ENCODE measurements around the gene TMEM245. TPM values are rescaled to one million over a fixed set of nuclear protein-coding genes. Genes with fewer than 3 reads are reported as not detected.

The TMEM245 gene
- total RNA-seq, 2 experiments from 2014 or later: 22.6 to 24.4 TPM

DNA sequence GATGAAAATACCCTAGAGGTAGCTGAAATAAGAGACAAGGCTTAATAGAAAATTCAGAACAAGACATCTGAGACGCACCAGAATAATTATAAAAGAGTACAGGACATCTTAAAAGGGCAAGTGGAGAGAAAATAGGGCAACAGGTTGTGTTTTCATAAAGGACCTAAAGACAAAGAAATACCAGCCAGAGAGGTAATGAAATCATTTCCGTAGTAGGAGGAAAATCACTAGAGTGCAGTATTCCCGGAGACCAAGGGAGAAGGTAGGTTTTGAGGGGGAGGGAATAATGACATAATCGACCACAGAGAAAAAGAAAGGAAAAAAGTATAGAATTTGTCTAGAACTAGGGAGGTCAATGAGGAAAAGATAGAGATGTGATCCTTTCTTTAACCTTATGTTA is 80.2 kb downstream of the TMEM245 start:
- DNase-seq: no peak
- Mint-ChIP-seq H3K27me3 (no peaks in the 10 kb centered on the region), H3K27ac (no peak overlapping the region), H3K4me1 (ENCODE audit: low read depth) (no peaks in the 10 kb centered on the region), H3K9me3 (peaks cover 3% of the 10 kb centered on the region), H3K4me3 (no peak overlapping the region), H3K36me3 (ENCODE audit: low read depth) (peaks cover 91% of the 10 kb centered on the region)
- peaks cover 69% of the 10 kb centered on the region for H3K36me3 ChIP-seq (ENCODE audit: insufficient read depth, low read length)
- CTCF ChIA-PET: no interaction called here
- H3K4me1 ChIP-seq (ENCODE audit: insufficient read depth, low read length): no peaks in the 10 kb centered on the region
- POLR2A ChIA-PET: no interaction called here
- H3K27ac ChIP-seq (ENCODE audit: low read depth in 1 of 2, low read length in 2 of 2): no peak overlapping the region
- intact Hi-C loops (cut with DNase I, micrococcal nuclease): no loop called here
- H3K9me3 ChIP-seq (ENCODE audit: control insufficient read depth in 1 of 2, insufficient read depth in 1 of 2, low read length in 2 of 2): no peaks in the 10 kb centered on the region
- no peak overlapping the region for H3K4me3 ChIP-seq (ENCODE audit: low read length)
- TF ChIP-seq, protein P1, sequence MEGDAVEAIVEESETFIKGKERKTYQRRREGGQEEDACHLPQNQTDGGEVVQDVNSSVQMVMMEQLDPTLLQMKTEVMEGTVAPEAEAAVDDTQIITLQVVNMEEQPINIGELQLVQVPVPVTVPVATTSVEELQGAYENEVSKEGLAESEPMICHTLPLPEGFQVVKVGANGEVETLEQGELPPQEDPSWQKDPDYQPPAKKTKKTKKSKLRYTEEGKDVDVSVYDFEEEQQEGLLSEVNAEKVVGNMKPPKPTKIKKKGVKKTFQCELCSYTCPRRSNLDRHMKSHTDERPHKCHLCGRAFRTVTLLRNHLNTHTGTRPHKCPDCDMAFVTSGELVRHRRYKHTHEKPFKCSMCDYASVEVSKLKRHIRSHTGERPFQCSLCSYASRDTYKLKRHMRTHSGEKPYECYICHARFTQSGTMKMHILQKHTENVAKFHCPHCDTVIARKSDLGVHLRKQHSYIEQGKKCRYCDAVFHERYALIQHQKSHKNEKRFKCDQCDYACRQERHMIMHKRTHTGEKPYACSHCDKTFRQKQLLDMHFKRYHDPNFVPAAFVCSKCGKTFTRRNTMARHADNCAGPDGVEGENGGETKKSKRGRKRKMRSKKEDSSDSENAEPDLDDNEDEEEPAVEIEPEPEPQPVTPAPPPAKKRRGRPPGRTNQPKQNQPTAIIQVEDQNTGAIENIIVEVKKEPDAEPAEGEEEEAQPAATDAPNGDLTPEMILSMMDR (IDR thresholded peaks at IDR 0.05): no peak
- H3K27me3 ChIP-seq (ENCODE audit: control insufficient read depth in 1 of 2, insufficient read depth in 2 of 2, low read length in 2 of 2): no peaks in the 10 kb centered on the region
- ATAC-seq (ENCODE audit: poor library complexity): no peak

DNA sequence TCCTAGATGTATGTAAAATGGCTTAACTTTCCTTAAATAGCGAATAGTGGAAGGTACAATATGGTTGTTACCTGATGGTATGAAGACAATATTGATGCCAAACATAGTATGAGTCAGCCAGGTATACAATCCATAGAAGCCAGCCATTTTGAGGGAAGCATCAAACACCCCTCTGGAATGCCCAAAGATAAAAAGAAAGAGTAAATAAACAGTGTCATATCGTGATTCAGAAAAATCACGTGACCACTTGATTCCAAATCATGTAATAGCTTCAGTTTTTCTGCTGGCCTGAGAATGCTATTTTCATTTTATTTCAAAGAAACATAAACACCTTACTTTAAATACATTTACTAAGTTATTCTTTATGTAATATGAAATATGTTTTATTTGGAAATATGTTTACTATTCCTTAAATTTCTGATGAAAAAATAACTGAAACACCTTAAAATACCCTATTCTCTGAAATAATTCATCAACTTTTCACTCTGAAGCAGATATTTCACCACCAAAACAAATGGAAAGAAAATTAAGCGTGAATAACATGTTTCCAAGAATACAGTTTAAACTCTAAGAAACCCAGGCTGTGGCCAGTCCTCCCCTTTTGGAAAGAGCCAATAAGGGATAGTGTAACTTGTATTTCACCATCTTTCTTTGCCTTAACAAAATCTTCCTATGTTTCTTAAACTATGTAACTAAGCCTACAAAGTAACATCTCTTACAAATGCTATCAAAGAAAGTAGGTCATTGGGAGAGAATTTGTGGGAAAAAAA is 81.6 kb downstream of the TMEM245 start:
- no peaks in the 10 kb centered on the region for H3K27me3 Mint-ChIP-seq
- no peaks in the 10 kb centered on the region for H3K9me3 Mint-ChIP-seq
- H3K36me3 ChIP-seq (ENCODE audit: insufficient read depth, low read length): peaks cover 64% of the 10 kb centered on the region
- DNase-seq (no peak), ATAC-seq (ENCODE audit: poor library complexity) (no peak)
- H3K27ac Mint-ChIP-seq: no peak overlapping the region
- intact Hi-C loops (cut with DNase I, micrococcal nuclease): no loop called here
- H3K27me3 ChIP-seq (ENCODE audit: control insufficient read depth in 1 of 2, insufficient read depth in 2 of 2, low read length in 2 of 2): no peaks in the 10 kb centered on the region
- TF ChIP-seq, protein P1 (IDR thresholded peaks at IDR 0.05): no peak
- ChIA-PET POLR2A (no interaction called here), CTCF (no interaction called here)
- H3K36me3 Mint-ChIP-seq (ENCODE audit: low read depth): peaks cover 91% of the 10 kb centered on the region
- no peak overlapping the region for H3K4me3 ChIP-seq (ENCODE audit: low read length)
- no peaks in the 10 kb centered on the region for H3K4me1 Mint-ChIP-seq (ENCODE audit: low read depth)
- no peak overlapping the region for H3K27ac ChIP-seq (ENCODE audit: low read depth in 1 of 2, low read length in 2 of 2)
- no peaks in the 10 kb centered on the region for H3K9me3 ChIP-seq (ENCODE audit: control insufficient read depth in 1 of 2, insufficient read depth in 1 of 2, low read length in 2 of 2)
- no peaks in the 10 kb centered on the region for H3K4me1 ChIP-seq (ENCODE audit: insufficient read depth, low read length)
- no peak overlapping the region for H3K4me3 Mint-ChIP-seq

DNA sequence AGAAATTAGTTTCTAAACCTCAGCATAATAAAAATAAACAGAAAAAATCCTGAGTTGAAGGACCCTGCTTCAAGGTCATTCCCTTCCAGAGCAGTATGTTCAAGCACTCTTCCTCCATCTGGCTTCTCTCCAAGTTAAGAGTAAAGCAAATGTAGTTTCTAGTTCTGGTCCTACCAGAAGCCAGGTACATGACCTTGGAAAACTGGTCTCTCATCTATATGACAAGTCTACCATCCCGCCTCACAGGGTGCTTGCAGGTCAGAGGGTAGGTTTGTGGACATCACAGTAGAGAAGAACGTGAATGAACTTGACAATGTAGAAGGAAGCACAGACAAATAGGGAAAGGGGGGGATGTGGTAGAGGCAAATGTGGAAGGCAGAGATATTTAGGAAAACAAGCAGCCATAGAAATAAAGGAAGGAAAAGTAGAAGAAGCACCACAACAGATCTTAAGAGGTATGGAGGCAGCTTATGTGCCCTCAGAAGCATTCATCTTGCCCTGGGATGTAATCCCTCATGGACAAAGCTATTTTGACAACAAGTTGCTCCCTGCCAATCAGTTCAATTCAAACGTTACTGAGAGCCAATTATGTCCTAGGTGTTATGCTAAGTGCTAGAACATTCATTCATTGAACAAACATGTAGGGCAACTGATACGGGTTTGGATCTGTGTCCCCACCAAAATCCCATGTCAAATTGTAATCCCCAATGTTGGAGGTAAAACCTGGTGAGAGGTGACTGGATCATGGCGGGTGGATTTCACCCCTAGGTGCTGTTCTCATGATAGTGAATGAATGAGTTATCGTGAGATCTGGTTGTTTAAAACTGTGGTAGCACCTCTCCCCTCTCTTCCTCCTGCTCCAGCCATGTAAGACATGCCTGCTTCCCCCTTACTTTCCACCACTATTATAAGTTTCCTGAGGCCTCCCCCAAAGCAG is 82.7 kb downstream of the TMEM245 start:
- Histone ChIP-seq H3K27ac (ENCODE audit: low read depth in 1 of 2, low read length in 2 of 2) (no peak overlapping the region), H3K9me3 (ENCODE audit: control insufficient read depth in 1 of 2, insufficient read depth in 1 of 2, low read length in 2 of 2) (no peaks in the 10 kb centered on the region), H3K4me3 (ENCODE audit: low read length) (no peak overlapping the region), H3K4me1 (ENCODE audit: insufficient read depth, low read length) (no peaks in the 10 kb centered on the region), H3K27me3 (ENCODE audit: control insufficient read depth in 1 of 2, insufficient read depth in 2 of 2, low read length in 2 of 2) (no peaks in the 10 kb centered on the region), H3K36me3 (ENCODE audit: insufficient read depth, low read length) (peaks cover 68% of the 10 kb centered on the region)
- Mint-ChIP-seq H3K27ac (no peak overlapping the region), H3K9me3 (no peaks in the 10 kb centered on the region), H3K4me1 (ENCODE audit: low read depth) (no peaks in the 10 kb centered on the region), H3K36me3 (ENCODE audit: low read depth) (peaks cover 86% of the 10 kb centered on the region), H3K4me3 (no peak overlapping the region), H3K27me3 (no peaks in the 10 kb centered on the region)
- CTCF ChIA-PET: interaction anchor here (0.6 kb wide), 1 partner anchor 86 kb away, joined by 3 read pairs; no protein-coding TSS in a partner anchor
- TF ChIP-seq, protein P1 (IDR thresholded peaks at IDR 0.05): no peak
- intact Hi-C loops (cut with DNase I, micrococcal nuclease): no loop called here
- DNase-seq: no peak
- POLR2A ChIA-PET: no interaction called here
- no peak for ATAC-seq (ENCODE audit: poor library complexity)
